ENCODE results near the gene CCDC149. TPM values are rescaled to one million over a fixed set of nuclear protein-coding genes. Genes with fewer than 3 reads are reported as not detected.

The CCDC149 gene
- total RNA-seq, 4 donors from 2014 or later, result 11.5 to 22.4 (median 14.4) TPM

GRCh38 chr4:24795666-24796381 lies 117.0 kb downstream of the CCDC149 start:
- ATAC-seq (ENCODE audit: low FRiP score) (peak; percentile 5), DNase-seq (ENCODE audit: low spot score) (no peak)
- no peak for TF ChIP-seq CTCF (IDR thresholded peaks at IDR 0.05)

- DNase-seq (ENCODE audit: low spot score) (no peak), ATAC-seq (ENCODE audit: low FRiP score) (peak; percentile 93)
- no peak for TF ChIP-seq CTCF (IDR thresholded peaks at IDR 0.05)
Measured at GRCh38 chr4:24794916-24795665, 117.8 kb downstream of the CCDC149 start, which contains the start of gene SOD3. SOD3 (plus strand) TSS chr4:24795573; CDS start chr4:24799522, 3,949 bp downstream.

- ATAC-seq (ENCODE audit: low FRiP score) (peak; percentile 37), DNase-seq (ENCODE audit: low spot score) (no peak)
- no peak for TF ChIP-seq CTCF (IDR thresholded peaks at IDR 0.05)
Measured at GRCh38 chr4:24794480-24794879, 118.4 kb downstream of the CCDC149 start.

- no peak for ATAC-seq (ENCODE audit: low FRiP score)
- no peak for TF ChIP-seq CTCF (IDR thresholded peaks at IDR 0.05)
Measured at GRCh38 chr4:24794051-24794450, 118.8 kb downstream of the CCDC149 start.

GRCh38 chr4:24793219-24794005 lies 119.4 kb downstream of the CCDC149 start:
- TF ChIP-seq CTCF (IDR thresholded peaks at IDR 0.05), result no peak
- DNase-seq (ENCODE audit: low spot score), result no peak
- ATAC-seq (ENCODE audit: low FRiP score), result no peak

More at GRCh38 chr4:24794051-24794450, 118.8 kb downstream of the CCDC149 start:
- no peak for DNase-seq (ENCODE audit: low spot score)

- TF ChIP-seq CTCF (IDR thresholded peaks at IDR 0.05), result no peak
- DNase-seq (ENCODE audit: low spot score), result no peak
- ATAC-seq (ENCODE audit: low FRiP score), result no peak
Measured at GRCh38 chr4:24792552-24792951, 120.3 kb downstream of the CCDC149 start.
